Upper lobe of right lung (tissue), 1 donor: ENCODE measurements around the gene UGT1A10. TPM values are rescaled to one million over a fixed set of nuclear protein-coding genes. Genes with fewer than 3 reads are reported as not detected.
"Not testable (repeated sequence)": the region's sequence is repeated elsewhere in the genome, so short reads cannot be mapped to it uniquely, and the experiment has no call there.

Experiments
- ATAC-seq: fragments of 200-7000 bp; cut with Tn5 transposase; one replicate; pipeline ENCODE4 v1.9.1; 2020; ENCODE audit warnings: mild to moderate bottlenecking, moderate library complexity
- DNase-seq: peaks from one replicate; pipeline ENCODE4 v3.0.0-alpha.2; 2020
- H3K27ac ChIP-seq: fragments of 200-600 bp; one replicate; pipeline ENCODE4 v1.8.0; 2022
- H3K27me3 ChIP-seq: fragments of 200-600 bp; one replicate; pipeline ENCODE4 v1.8.0; 2022; ENCODE audit warnings: mild to moderate bottlenecking
- H3K36me3 ChIP-seq: fragments of 200-600 bp; one replicate; pipeline ENCODE4 v1.8.0; 2022
- H3K4me1 ChIP-seq: fragments of 200-600 bp; one replicate; pipeline ENCODE4 v1.8.0; 2022
- H3K4me3 ChIP-seq: fragments of 200-600 bp; one replicate; pipeline ENCODE4 v1.8.0; 2022; ENCODE audit warnings: mild to moderate bottlenecking
- H3K9me3 ChIP-seq: fragments of 200-600 bp; one replicate; pipeline ENCODE4 v1.8.0; 2022
- CTCF ChIP-seq: fragments of 200-600 bp; IDR thresholded peaks from one replicate; pipeline ENCODE4 v1.8.0; 2022; ENCODE audit warnings: antibody characterized with exemption
- intact Hi-C: fragments of 100-400 bp; cut with DNase I; formaldehyde crosslinking; loops from one replicate; pipeline ENCODE4 v1.11.0; 2022
- total RNA-seq: library from RNA; stranded (reverse); fragmentation: NEBNext Ultra II Directional; extraction: Animal tissue kit (Norgen Biotek cat#: 25700); gene quantifications from one replicate; pipeline ENCODE4 v1.2.1, GENCODE V29; 2021
- donor health status: DM: no; HTN: yes; CAD: no; lungs with severe emphysema.

The UGT1A10 gene
- total RNA-seq, 1 donor from 2014 or later, result not detected

DNA sequence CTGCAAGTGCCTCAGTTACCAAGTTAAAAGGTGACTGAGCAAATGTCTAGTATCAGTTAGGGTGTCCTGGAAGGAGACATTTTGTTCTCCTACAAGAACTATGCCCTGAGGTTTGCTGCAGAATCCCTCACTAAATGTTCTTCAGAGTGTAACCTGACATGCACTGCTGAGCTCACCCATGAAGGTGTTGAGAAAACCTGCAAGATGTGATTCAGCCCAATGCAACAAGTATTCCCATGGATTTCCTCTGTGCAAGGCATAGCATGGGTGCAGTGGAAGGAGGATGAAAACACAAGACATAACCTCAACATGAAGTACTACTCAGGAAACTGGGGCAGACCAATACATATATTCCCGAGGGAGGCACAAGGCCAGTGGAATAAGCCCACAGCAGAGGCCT is 34.2 kb upstream of the UGT1A10 start:
- no peak for DNase-seq
- TF ChIP-seq CTCF, result no peak
- ATAC-seq, result no peak
- Histone ChIP-seq H3K4me1 (no peaks in the 10 kb centered on the region), H3K36me3 (no peaks in the 10 kb centered on the region), H3K27ac (no peak overlapping the region), H3K9me3 (no peaks in the 10 kb centered on the region), H3K4me3 (no peak overlapping the region), H3K27me3 (no peaks in the 10 kb centered on the region)
- intact Hi-C loops, result no loop called here

- Histone ChIP-seq H3K4me3 (no peak overlapping the region), H3K9me3 (no peaks in the 10 kb centered on the region), H3K4me1 (no peaks in the 10 kb centered on the region), H3K36me3 (no peaks in the 10 kb centered on the region), H3K27me3 (no peaks in the 10 kb centered on the region), H3K27ac (no peak overlapping the region)
- no peak for ATAC-seq
- no peak for TF ChIP-seq CTCF
- DNase-seq, result no peak
- intact Hi-C loops, result no loop called here
Observed at GRCh38 chr2:233603520-233603919, 32.7 kb upstream of the UGT1A10 start.

DNA sequence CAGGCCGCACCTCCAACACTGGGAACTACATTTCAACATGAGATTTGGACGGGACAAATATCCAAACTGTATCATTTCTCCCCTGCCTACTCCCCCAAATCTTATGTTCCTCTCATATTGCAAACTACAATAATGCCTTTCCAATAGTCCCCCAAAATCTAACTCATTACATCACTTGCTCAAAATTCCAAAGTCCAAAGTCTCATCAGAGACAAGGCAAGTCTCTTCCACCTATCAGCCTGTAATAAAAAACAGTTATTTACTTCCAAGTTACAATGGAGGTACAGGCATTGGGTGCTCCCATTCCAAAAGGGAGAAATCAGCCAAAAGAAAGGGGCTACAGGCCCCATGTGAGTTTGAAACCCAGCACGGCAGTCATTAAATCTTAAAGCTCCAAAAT is 31.4 kb upstream of the UGT1A10 start:
- H3K36me3 ChIP-seq, result no peaks in the 10 kb centered on the region
- TF ChIP-seq CTCF, result no peak
- DNase-seq (no peak), ATAC-seq (no peak)
- no peaks in the 10 kb centered on the region for H3K9me3 ChIP-seq
- H3K27ac ChIP-seq, result no peak overlapping the region
- no peaks in the 10 kb centered on the region for H3K27me3 ChIP-seq
- intact Hi-C loops, result no loop called here
- no peak overlapping the region for H3K4me3 ChIP-seq
- H3K4me1 ChIP-seq, result no peaks in the 10 kb centered on the region

DNA sequence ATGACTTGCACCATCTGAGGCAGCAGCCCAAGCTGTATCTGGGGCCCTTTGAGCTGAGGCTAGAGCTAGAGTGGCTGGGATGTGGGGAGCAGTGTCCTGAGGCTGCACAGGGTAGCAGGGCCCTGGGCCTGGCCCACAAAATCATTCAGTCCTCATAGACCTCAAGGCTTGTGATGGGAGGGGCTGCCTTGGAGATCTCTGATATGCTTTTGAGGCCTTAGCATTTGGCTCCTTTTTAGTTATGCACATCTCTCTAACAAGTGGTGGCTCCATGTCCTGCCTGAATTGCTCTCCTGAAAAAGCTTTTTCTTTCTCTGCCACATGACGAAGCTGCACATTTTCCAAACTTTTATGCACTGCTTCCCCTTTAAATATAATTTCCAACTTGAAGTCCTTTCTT is 30.6 kb upstream of the UGT1A10 start:
- ATAC-seq, result no peak
- Histone ChIP-seq H3K27ac (no peak overlapping the region), H3K36me3 (no peaks in the 10 kb centered on the region), H3K9me3 (no peaks in the 10 kb centered on the region), H3K4me3 (no peak overlapping the region), H3K4me1 (no peaks in the 10 kb centered on the region), H3K27me3 (no peaks in the 10 kb centered on the region)
- intact Hi-C loops, result no loop called here
- DNase-seq, result no peak
- TF ChIP-seq CTCF, result no peak

DNA sequence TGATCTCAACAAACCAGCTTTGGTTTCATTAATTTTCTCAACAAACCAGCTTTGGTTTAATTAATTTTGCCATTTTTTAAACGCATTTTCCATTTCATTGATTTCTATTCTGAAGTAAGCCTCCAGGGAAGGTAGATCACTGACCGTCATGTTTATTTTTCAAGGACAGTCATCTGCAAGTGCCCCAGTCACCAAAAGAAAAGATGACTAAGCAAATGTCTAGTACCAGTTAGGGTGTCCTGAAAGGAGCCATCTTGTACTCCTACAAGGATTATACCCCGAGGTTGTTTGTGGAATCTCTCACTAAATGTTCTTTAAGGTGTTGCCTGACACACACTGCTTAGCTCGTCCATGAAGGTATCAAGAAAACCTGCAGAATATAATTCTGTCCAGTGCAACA is 25.0 kb upstream of the UGT1A10 start:
- intact Hi-C loops, result no loop called here
- Histone ChIP-seq H3K4me3 (no peak overlapping the region), H3K27ac (no peak overlapping the region), H3K27me3 (no peaks in the 10 kb centered on the region), H3K36me3 (no peaks in the 10 kb centered on the region), H3K4me1 (no peaks in the 10 kb centered on the region), H3K9me3 (no peaks in the 10 kb centered on the region)
- no peak for ATAC-seq
- no peak for TF ChIP-seq CTCF
- no peak for DNase-seq

GRCh38 chr2:233617476-233617875 is 18.8 kb upstream of the UGT1A10 start, which contains the start of gene UGT1A8:
UGT1A8 (plus strand) TSS chr2:233617633; CDS start chr2:233617708, 75 bp downstream.
- ATAC-seq, H3K27ac ChIP-seq, DNase-seq, H3K4me3 ChIP-seq, H3K9me3 ChIP-seq, intact Hi-C loops, H3K4me1 ChIP-seq, H3K36me3 ChIP-seq, H3K27me3 ChIP-seq: not testable (repeated sequence)
